Measurements from ENCODE around the gene RETREG2. TPM values are rescaled to one million over a fixed set of nuclear protein-coding genes. Genes with fewer than 3 reads are reported as not detected.
A peak's percentile ranks its signal among the peaks of the same experiment; 100 is the strongest.

Gene RETREG2
- polyA plus RNA-seq, 6 donors from 2014 or later, result 54.7 to 113 (median 62.7) TPM

DNA sequence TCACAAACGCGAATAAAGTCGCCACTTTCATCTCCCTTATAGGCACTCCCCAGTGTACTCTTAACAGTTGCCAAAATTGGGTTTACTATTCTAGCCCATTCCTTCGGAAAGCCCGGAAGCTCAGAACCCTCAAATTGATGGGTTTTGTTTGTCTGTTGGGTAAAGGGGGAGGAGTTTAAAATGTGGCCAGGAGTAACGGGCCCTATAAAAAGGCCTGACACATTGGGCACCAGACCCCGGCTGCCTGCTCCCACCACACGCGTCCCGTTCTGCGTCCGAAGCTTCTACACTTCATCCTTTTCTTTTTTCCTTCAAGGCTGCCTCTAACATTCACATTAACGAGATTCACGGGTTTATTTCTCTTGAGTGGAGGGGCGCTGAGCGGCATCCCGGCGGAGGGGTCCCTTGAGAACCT lies 18.3 kb upstream of the RETREG2 start:
- Mint-ChIP-seq H3K4me1 (peaks cover 16 to 21% (median 20%) of the 10 kb centered on the region in 3 donors), H3K27me3 (no peaks in the 10 kb centered on the region), H3K36me3 (peaks cover 4 to 13% of the 10 kb centered on the region in 2 donors)

DNA sequence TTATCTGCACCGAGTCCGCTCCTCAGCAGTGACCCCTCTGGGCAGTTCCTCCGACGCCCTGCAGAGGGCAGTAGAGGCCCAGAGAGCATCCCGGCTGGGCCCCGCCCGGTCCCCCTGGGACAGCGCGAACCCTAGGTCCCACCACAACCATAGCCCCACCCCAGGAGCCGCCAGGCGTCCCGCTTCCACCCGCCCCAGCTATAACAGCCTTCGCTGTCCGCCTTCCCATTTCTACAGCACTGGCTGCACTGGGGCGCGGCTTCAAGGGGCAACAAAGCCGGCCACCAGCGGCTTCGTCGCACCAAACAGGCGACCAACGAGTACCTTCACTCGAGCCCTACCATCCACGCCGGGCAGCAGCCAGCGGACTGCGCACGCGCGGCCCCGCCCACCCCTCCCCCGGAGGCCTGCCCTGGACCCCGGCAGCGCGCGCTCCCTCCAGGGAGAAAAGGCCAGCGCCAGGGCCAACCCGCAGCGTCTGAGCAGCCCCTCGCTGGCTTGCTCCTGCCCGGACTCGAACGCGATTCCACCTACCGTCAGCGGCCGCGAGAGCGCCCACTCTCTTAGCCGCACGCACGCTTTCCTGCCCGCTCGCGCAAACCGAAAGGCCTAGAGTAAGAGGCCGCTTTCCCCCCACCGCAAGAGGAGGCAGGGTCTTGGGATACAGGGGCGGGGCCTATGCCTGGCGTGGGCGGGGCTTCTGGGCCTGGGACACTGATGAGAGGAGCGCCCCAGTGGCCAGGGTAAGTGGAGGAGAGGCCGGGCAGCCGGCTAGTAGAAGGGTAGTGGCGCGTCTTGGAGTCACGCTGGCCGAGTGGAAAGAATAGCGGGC lies 17.7 kb upstream of the RETREG2 start, which contains the start of gene NHEJ1:
Gene NHEJ1 (minus strand): TSS at position 630 of the 832 bp plus-strand sequence. CDS start 2,453 bp downstream, outside the sequence.
- H3K27me3 Mint-ChIP-seq, result no peaks in the 10 kb centered on the region
- no peaks in the 10 kb centered on the region for H3K9me3 Mint-ChIP-seq
- DNase-seq, result peak; percentile 94
- peak; percentile 82 to 85 for ATAC-seq (ENCODE audit: low read depth in 2 of 2)
- peak within 1 kb of the TSS; percentile 89 to 98 (median 96) for H3K27ac Mint-ChIP-seq
- peaks cover 16 to 21% (median 20%) of the 10 kb centered on the region in 3 donors for H3K4me1 Mint-ChIP-seq
- peak within 1 kb of the TSS; percentile 83 to 99 (median 96) for H3K4me3 Mint-ChIP-seq
- H3K36me3 Mint-ChIP-seq, result peaks cover 4 to 13% of the 10 kb centered on the region in 2 donors

More for the DNA sequence above, 18.3 kb upstream of the RETREG2 start:
- DNase-seq, result no peak
- Mint-ChIP-seq H3K9me3 (no peaks in the 10 kb centered on the region), H3K27ac (peak overlapping the region; percentile 89 to 98 (median 94)), H3K4me3 (peak overlapping the region; percentile 83 to 99 (median 96))
- no peak for ATAC-seq (ENCODE audit: low read depth in 2 of 2)

DNA sequence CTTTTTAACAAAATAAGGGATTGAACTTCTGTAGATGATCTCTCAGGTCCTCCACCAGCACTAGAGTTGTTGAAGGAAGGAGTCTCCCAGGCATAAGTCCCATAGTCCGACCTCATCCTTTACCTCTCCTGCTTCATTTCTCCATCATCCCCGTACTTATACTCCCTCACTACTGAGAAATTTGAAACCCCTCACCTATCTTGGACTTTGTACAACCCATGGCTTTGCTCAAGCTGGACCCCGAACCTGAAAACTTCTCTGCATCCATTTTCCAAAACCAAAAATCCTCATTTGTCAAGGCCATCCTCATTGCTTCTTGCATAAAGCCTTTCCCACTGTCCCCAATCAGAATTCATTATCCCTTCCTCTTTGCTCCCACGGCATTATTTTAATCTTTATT lies 17.0 kb upstream of the RETREG2 start:
- Mint-ChIP-seq H3K4me1 (peaks cover 16 to 21% (median 20%) of the 10 kb centered on the region in 3 donors), H3K36me3 (peaks cover 4 to 13% of the 10 kb centered on the region in 2 donors), H3K27me3 (no peaks in the 10 kb centered on the region), H3K9me3 (no peaks in the 10 kb centered on the region), H3K4me3 (peak overlapping the region; percentile 83 to 99 (median 96)), H3K27ac (peak overlapping the region; percentile 89 to 98 (median 96))
- no peak for ATAC-seq (ENCODE audit: low read depth in 2 of 2)
- DNase-seq, result no peak

DNA sequence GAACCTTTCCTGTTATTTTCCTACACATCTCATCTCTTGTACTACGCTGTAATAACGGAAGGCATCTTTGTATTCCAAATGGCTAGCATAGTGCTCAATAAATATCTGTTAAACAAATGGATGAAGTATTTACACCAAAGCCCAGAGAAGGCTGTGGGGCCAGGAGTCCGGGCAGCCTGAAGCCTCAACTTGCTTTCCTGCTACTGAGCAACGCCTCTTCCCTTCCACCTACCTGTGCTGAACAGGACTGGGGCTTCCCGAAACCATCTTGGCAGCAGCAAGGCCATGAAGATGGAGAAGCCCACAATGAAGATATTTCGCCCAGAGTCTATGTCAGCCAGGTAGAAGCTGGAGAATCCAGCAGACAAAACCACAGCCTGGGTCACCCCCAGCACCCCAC lies 14.9 kb upstream of the RETREG2 start:
- Mint-ChIP-seq H3K27me3 (no peaks in the 10 kb centered on the region), H3K27ac (peak overlapping the region in 2 of 6 donors; percentile 56 to 83), H3K4me1 (peaks cover 16 to 22% (median 20%) of the 10 kb centered on the region in 3 donors), H3K9me3 (no peaks in the 10 kb centered on the region), H3K36me3 (no peaks in the 10 kb centered on the region), H3K4me3 (peak overlapping the region in 2 of 8 donors; percentile 10 to 33)
- DNase-seq, result no peak
- ATAC-seq (ENCODE audit: low read depth in 2 of 2), result no peak

DNA sequence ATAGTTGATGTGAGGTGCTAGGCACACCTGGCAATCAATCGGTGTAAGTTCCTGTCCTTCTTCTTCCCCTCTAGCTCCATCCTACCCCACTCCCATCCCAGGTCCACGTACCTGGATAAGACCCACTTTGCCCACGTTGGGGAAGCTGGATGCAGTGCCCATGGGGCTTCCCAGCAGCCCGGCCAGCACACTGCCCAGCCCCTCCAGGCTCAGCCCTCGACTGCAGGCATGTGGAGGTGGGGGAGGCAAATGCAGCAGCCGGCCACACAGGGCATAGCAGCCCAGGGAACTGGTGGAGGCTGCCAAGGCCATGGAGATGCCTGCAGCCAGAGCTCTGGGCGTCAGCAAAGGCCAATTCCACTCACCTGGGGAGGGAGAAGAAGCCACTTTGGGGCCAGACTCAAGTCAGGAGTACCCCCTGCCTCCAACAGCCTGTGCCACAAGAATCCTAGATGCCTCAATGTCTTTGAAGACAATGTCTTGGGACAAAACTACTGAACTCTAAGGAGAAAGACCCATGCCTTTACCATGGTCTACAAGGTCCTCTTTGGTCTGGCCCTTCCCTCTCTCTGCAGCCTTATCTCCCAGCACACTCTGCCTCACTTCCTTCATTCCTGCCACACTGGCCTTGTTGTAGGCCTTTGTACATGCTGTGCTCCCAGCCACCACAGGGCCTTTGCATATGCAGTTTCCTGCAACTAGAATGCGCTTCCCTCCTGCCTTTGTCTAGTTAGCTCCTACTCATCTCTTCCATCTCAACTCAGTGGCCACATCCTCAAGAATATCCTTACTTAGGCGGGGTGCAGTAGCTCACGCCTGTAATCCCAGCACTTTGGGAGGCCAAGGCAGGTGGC lies 12.8 kb upstream of the RETREG2 start:
- Mint-ChIP-seq H3K9me3 (no peaks in the 10 kb centered on the region), H3K4me1 (peaks cover 10 to 19% (median 14%) of the 10 kb centered on the region in 3 donors), H3K4me3 (no peak overlapping the region), H3K27ac (peak overlapping the region in 3 of 6 donors; percentile 20 to 91 (median 59)), H3K27me3 (no peaks in the 10 kb centered on the region), H3K36me3 (no peaks in the 10 kb centered on the region)
- ATAC-seq (ENCODE audit: low read depth in 2 of 2), result no peak
- DNase-seq, result no peak

DNA sequence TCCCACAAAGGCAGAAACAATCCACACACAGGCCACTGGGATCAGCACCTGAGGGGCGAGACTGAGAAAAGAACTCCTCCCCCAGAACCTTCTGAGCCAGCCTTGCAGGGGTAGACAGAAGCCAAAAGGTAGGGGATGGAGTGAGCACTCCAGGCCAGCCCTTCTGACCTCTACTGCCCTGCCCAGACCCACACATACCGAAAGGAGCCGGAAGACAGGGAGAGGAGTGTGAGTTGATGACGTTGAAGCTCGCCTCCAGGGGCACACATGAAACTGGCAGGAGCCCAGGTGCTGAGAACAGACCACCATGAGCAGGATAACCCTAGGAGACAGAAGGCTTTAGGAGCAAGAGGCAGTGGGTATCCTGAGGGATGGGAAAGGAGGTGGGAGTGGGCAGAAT lies 10.1 kb upstream of the RETREG2 start:
- no peak overlapping the region for H3K4me3 Mint-ChIP-seq
- no peaks in the 10 kb centered on the region for H3K9me3 Mint-ChIP-seq
- peaks cover 0 to 7% of the 10 kb centered on the region in 2 donors for H3K36me3 Mint-ChIP-seq
- DNase-seq (no peak), ATAC-seq (ENCODE audit: low read depth in 2 of 2) (no peak)
- H3K4me1 Mint-ChIP-seq, result peaks cover 13 to 17% (median 17%) of the 10 kb centered on the region in 3 donors
- peak overlapping the region in 2 of 6 donors; percentile 32 to 90 for H3K27ac Mint-ChIP-seq
- no peaks in the 10 kb centered on the region for H3K27me3 Mint-ChIP-seq

DNA sequence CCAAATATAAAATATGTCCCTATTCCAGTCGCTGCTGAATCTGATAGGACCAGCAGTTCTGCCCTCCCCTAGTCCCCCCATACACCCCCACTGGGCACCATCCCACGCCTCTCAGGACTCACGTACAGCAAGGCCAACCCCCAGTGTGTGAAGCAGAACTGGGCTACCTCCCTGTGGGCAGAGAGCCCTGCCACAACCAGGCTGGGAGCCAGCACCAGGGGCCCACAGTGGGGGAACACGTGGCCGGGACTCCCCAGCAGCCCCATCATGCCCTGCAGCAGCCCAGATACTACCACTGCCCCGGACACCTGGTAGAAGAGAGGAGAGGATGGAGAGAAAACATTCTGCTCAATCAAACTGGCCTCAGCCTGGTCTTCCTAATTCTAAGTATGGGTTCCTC lies 9.5 kb upstream of the RETREG2 start:
- H3K4me1 Mint-ChIP-seq, result peaks cover 17 to 21% (median 18%) of the 10 kb centered on the region in 3 donors
- peak overlapping the region in 1 of 6 donors; percentile 90 for H3K27ac Mint-ChIP-seq
- H3K36me3 Mint-ChIP-seq, result peaks cover 0 to 7% of the 10 kb centered on the region in 2 donors
- H3K9me3 Mint-ChIP-seq, result no peaks in the 10 kb centered on the region
- DNase-seq, result no peak
- no peak for ATAC-seq (ENCODE audit: low read depth in 2 of 2)
- H3K4me3 Mint-ChIP-seq, result no peak overlapping the region
- no peaks in the 10 kb centered on the region for H3K27me3 Mint-ChIP-seq

DNA sequence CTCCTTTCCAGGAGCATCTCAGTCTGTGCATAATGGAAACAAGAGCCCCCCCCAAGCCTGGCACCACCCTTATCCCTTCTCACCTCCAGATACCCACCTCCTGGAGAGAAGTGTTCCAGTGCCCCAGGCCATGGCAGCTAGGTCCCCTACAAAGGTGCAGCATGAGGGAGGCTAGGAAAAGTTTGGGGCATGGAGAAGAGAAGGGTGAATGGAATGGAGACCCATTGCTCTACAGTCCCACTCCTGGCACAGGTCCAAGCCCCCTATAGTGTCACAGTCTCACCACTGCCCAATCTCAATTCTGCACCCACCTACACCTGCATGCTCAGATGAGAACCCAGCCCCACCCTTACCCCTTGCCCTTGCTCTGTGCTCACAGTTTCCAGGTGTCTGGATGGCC lies 9.1 kb upstream of the RETREG2 start:
- Mint-ChIP-seq H3K27me3 (no peaks in the 10 kb centered on the region), H3K27ac (peak overlapping the region in 1 of 6 donors; percentile 64), H3K9me3 (no peaks in the 10 kb centered on the region), H3K4me1 (peaks cover 19 to 23% (median 20%) of the 10 kb centered on the region in 3 donors), H3K4me3 (no peak overlapping the region), H3K36me3 (peaks cover 0 to 11% of the 10 kb centered on the region in 2 donors)
- no peak for ATAC-seq (ENCODE audit: low read depth in 2 of 2)
- no peak for DNase-seq

DNA sequence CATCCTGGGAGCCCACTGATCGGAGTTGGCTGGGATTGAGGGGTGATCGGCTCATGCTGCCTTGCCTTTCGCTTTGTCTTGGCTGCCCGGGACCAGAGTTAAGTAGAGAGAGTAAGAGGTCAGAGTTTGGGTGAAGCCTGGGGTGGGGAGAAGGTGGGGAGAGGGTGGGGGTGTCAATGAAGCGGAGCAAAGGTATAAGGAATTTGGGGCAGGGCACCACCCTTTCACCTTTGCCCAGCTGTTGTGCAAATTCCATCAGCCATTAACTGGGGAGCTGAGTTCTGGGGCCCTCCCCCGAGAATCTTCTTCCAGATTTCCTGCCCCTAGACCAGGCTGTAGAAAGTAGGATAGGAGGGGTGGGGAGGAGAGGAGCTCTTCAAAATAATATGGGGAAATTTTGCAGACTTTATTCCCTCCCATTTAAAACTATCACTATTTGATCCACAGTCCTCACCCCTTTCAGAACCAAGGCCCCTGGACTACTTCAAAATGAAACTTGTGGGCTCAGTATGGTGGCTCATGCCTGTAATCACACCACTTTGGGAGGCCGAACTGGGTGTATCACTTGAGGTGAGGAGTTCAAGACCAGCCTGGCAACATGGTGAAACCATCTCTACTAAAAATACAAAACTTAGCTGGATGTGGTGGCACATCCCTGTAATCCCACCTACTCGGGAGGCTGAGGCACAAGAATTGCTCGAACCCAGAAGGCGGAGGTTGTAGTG lies 8.0 kb upstream of the RETREG2 start, which contains the start of gene SLC23A3:
Gene SLC23A3 (minus strand): TSS at position 100 of the 725 bp plus-strand sequence. CDS start 45 bp downstream, at position 55.
- peak within 1 kb of the TSS in 3 of 6 donors; percentile 78 to 90 (median 82) for H3K27ac Mint-ChIP-seq
- ATAC-seq (ENCODE audit: low read depth in 2 of 2), result no peak
- peak within 1 kb of the TSS in 1 of 8 donors; percentile 68 for H3K4me3 Mint-ChIP-seq
- DNase-seq, result no peak
- peaks cover 30 to 32% (median 31%) of the 10 kb centered on the region in 3 donors for H3K4me1 Mint-ChIP-seq
- H3K36me3 Mint-ChIP-seq, result peaks cover 7 to 20% of the 10 kb centered on the region in 2 donors
- H3K27me3 Mint-ChIP-seq, result no peaks in the 10 kb centered on the region
- no peaks in the 10 kb centered on the region for H3K9me3 Mint-ChIP-seq

DNA sequence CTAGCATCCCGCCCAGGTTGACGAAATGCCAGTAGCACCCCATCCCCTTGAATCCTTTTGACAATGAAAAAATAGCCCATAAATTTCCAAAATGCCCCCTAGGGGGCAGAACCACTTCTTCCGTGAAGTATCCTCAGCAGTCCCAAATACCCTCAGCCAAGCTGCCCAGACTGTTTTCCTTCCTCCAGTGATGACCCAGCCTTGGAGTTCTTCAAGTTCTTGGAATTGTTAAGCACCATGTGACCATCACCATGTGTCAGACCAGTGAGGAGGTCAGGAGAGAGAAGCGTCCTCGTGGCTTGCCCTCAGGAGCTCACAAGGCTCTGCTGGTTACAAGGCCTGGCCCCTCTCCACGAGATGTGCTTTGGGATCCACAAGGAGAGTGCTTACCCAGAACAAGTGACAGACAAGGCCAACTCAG lies 6.8 kb upstream of the RETREG2 start:
- Mint-ChIP-seq H3K4me1 (peaks cover 31 to 41% (median 39%) of the 10 kb centered on the region in 3 donors), H3K9me3 (no peaks in the 10 kb centered on the region), H3K27ac (peak overlapping the region in 4 of 6 donors; percentile 34 to 87 (median 76)), H3K36me3 (peaks cover 7 to 20% of the 10 kb centered on the region in 2 donors), H3K27me3 (no peaks in the 10 kb centered on the region), H3K4me3 (peak overlapping the region in 2 of 8 donors; percentile 37 to 68)
- ATAC-seq (ENCODE audit: low read depth in 2 of 2), result peak; percentile 37 to 44
- DNase-seq, result peak; percentile 36

DNA sequence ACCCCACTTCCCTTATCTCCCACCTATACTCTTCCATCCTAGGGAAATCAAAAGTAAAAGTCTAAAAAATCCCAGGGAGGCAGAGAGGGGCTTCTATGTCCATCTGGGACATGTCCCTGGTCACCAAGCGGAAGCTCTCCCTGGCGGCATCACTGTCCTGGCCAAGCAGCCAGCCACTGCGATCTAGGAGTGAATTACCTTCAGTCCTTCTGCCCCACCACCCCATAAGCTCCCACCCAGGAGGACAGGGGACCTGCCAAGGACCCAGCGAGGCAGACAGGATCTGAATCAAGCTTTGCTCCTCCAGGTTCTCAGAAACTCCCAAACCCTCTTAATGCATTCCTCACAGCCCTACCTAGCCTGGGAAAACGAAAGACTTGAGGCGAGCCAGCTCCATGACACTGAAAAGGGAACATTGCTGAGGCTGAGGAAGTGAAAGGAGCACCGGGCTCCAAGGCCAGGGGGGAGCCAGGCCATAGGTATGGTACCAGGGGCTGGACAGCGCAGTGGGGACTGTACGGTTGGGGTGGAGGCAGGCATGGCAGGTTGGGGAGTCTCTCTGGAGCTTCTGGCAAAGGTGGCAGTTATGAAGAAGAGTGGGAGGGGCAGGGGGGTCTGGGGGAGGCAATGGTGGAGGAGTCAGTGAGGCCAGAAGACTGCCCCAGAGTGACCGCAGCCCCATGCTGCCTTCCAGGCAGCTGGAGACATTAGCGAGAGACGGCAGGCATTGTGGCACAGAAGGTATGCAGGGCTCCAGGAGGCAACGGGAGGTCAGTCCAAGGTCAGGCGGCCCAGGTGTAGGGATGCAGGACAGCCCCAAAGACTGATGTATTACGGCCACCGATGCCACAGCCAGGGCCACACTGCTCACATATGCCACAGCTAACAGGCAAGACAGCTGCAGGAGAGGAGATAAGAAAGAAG lies 5.6 kb upstream of the RETREG2 start:
- DNase-seq (no peak), ATAC-seq (ENCODE audit: low read depth in 2 of 2) (no peak)
- peak overlapping the region in 1 of 8 donors; percentile 51 for H3K4me3 Mint-ChIP-seq
- peaks cover 7 to 20% of the 10 kb centered on the region in 2 donors for H3K36me3 Mint-ChIP-seq
- peaks cover 36 to 45% (median 45%) of the 10 kb centered on the region in 3 donors for H3K4me1 Mint-ChIP-seq
- no peaks in the 10 kb centered on the region for H3K27me3 Mint-ChIP-seq
- H3K9me3 Mint-ChIP-seq, result no peaks in the 10 kb centered on the region
- H3K27ac Mint-ChIP-seq, result peak overlapping the region in 3 of 6 donors; percentile 20 to 83 (median 78)
